HG02588 (cell line): ENCODE data around the gene PRTN3.
"Not testable (repeated sequence)": the region's sequence is repeated elsewhere in the genome, so short reads cannot be mapped to it uniquely, and the experiment has no call there.

Experiments used
- ATAC-seq: cut with Tn5 transposase; IDR thresholded peaks from one replicate; pipeline ENCODE4 v1.9.1; 2021; ENCODE audit warnings: mild to moderate bottlenecking, moderate library complexity; ENCODE audit not compliant: unreplicated experiment

The PRTN3 gene

DNA sequence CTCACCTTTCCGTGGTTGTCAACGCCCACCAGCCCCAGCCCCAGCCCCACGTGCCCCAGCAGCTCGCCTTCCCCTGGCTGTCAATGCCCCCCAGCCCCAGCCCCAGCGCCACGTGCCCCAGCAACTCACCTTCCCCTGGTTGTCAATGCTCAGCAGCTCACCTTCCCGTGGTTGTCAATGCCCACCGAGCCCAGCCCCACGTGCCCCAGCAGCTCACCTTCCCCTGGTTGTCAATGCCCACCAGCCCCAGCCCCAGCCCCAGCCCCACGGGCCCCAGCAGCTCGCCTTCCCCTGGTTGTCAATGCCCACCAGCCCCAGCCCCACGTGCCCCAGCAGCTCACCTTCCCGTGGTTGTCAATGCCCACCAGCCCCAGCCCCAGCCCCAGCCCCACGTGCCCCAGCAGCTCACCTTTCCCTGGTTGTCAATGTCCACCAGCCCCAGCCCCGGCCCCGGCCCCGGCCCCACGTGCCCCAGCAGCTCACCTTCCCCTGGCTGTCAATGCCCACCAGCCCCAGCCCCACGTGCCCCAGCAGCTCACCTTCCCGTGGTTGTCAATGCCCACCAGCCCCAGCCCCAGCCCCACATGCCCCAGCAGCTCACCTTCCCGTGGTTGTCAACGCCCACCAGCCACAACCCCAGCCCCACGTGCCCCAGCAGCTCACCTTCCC is 37.3 kb downstream of the PRTN3 start:
- ATAC-seq: not testable (repeated sequence)

DNA sequence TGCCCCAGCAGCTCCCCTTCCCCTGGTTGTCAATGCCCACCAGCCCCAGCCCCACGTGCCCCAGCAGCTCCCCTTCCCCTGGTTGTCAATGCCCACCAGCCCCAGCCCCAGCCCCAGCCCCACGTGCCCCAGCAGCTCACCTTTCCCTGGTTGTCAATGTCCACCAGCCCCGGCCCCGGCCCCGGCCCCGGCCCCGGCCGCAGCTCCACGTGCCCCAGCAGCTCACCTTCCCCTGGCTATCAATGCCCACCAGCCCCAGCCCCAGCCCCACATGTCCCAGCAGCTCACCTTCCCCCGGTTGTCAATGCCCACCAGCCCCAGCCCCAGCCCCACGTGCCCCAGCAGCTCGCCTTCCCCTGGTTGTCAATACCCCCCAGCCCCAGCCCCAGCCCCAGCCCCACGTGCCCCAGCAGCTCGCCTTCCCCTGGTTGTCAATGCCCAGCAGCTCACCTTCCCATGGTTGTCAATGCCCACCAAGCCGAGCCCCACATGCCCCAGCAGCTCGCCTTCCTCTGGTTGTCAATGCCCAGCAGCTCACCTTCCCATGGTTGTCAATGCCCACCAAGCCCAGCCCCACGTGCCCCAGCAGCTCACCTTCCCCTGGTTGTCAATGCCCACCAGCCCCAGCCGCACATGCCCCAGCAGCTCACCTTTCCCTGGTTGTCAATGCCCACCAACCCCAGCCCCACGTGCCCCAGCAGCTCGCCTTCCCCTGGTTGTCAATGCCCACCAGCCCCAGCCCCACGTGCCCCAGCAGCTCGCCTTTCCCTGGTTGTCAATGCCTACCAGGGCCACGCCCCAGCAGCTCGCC is 38.2 kb downstream of the PRTN3 start:
- ATAC-seq: not testable (repeated sequence)

DNA sequence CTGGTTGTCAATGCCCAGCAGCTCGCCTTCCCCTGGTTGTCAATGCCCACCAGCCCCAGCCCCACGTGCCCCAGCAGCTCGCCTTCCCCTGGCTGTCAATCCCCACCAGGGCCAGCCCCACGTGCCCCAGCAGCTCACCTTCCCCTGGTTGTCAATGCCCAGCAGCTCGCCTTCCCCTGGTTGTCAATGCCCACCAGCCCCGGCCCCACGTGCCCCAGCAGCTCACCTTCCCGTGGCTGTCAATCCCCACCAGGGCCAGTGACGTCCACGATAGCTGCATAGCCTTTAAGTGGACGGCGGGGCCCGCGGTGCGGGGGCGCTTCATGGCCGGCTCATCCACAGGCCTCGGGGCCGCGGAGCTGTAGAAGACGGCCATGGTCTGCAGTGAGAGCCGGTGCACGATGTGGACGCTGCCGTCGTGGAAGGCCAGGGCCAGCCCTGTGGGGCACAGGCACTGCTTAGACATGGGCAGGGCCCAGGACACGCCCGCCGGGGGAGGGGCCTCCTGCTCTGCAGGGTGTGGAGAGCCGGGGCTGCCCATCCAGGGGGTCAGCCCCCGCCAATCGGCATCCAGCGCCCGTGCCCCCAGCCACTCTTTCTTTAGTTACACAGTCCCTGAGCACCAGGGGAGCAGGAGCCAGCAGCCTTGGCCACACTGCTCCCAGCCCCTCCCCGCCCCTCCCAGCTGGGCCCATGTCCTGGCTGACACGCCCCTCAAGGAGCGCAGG is 39.1 kb downstream of the PRTN3 start:
- no peak for ATAC-seq

DNA sequence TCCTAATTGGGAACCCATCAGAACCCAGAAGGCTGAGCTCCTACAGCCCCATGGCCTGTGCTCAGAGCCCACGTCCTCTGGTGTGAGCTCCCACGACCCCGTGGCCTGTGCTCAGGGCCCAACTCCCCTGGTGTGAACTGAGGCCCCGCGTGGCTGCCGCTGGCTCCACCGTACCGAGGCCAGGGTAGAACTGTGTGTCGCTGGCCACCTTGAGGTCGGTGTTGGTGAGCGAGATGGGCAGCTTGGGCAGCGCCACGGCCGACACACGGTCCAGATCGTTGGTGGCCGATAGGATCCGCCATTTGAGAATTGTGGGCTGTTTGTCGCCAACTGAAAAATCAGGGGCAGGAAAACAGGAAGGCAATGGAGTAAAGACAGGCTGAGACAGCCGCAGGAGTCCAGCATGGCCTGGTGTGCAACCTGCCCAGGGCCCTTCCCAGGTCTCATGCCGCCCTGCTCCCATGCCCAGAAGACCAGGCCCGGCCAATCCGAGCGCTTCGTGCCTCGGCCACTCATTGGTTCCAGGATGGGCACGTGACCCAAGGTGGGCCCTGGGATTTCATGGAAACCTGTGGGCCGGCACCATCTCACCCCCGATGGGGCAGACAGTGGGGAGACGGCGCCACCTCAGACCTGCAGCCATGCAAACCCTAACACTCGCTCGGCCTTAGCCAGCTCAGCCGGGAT is 40.7 kb downstream of the PRTN3 start:
- ATAC-seq: no peak

DNA sequence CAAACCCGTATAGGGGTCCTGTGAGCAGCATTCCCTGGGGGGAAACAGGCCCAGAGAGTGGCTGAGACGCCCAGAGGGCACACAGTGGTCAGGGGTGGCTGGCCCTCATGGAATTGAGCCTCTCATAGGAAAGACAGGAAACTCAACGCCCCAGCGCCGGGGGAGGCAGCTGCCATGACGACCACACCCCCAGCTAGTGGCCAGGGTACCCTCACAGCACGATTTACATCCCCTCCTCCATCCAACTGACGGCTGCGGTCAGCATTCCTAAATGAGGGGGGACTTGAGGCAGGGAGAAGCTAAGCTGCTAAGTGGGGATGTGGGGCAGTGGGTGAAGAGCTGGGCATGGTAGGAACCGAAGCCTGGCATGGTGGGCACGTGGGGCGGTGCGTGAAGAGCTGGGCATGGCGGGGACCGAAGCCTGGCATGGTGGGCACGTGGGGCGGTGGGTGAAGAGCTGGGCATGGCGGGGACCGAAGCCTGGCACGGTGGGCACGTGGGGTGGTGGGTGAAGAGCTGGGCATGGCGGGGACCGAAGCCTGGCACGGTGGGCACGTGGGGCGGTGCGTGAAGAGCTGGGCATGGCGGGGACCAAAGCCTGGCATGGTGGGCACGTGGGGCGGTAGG is 42.2 kb downstream of the PRTN3 start:
- ATAC-seq: no peak

DNA sequence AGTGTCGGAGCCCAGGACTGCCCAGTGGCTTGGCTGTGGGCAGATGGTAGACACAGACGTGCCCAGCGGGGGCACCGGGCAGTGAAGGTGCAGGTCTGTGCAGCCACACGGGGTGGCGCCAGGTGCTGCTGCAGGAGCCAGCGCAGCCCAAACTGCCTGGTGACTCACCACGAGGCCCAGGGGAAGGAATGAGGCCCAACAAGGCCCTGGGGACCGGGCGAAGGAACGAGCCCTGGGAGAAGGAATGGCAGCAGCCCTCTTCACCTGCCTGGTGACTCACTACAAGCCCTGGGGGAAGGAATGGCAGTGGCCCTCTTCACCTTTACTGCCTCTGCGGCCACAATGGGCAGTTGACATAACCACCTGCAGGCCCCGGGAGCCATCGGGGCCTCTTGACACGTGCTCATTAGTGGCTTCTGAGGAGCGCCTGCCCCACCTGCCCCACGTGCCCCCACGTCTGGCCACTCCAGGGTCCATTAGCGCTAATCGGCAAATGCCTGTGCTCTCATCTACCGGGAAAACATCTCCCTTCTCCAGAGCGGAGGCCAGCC is 42.9 kb downstream of the PRTN3 start:
- ATAC-seq: no peak

DNA sequence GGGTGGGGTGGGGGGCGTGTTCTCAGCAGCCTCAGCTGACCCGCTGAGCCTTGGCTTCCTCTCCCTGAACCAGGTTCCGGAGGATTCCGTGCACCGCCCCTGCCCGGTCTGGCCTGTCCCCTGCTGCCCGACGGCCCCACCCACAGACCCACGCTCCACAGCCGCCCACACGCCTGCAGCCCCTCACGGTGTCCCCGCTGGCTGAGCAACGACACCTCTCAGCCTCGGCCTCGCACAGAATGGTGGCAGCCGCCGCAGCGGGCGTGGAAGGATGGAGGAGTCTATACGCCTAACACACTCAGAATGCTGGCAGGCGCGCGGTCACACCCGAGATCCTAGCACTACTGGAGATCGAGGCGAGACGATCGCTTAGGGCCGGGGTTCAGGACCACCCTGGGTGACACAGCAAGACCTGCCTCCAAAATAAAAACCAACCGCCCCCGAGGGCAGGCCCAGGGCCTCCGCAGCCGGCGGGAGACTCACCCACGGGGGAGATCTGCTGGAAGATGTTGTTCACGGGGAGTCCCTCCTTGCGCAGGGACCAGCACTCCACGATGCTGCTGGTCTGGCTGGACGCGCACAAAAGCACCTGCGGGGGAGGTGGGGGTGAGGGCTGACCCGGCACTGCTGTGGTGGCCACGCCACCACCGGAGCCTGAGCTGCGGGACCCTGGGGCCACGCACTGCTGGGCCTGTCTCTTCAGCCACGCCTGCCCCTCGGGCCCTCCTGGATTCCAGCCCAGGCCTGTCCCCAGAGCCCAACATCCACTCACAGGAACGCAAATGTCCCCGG is 43.8 kb downstream of the PRTN3 start:
- ATAC-seq: no peak

DNA sequence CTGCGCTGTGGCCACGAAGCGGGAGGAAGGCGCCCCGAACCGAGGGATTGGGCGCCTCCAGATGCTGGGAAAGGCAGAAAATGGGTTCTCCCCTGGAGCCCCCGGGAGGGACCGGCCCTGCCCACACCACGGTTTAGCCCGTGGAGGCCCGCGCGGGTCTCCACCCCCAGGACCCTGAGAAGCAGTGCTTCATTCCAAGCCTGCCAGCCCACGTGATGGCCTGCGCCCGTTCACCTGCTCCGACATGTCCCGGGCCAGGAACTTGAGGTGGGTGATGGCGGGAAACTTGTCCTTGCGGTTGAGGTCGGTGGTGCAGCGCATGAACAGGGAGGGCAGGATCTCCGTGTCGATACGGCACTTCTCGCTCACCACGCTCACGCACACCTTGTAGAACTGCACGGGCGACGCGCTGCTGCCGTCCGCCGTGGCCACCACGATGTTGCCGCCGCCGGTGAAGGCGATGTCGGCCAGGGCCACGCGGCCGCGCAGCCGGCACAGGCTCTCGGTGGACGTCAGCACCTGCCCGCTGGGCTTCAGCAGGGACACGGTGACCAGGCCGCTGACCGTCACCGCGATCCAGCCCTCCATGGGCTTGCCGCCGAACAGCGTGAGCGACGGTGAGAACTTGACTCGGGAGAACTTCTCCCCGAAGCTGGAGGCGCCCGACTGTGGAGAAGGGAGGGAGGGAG is 44.9 kb downstream of the PRTN3 start:
- ATAC-seq: no peak

DNA sequence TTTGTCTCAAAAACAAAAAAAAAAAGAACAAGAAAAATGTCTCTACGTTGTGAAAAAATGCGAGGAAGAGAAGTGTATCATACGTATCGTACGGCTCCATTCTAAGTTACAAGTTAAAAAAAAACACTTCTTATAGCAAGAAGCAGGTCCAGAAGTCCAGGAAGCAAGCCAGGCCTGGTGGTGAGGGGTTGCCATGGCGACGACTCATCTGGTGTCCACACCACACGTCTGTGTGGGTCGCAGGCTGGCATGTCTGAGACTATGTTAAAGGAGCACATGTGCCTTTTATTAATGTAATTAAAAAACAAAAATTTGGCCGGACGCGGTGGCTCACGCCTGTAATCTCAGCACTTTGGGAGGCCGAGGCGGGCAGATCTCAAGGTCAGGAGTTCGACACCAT is 46.3 kb downstream of the PRTN3 start:
- no peak for ATAC-seq

DNA sequence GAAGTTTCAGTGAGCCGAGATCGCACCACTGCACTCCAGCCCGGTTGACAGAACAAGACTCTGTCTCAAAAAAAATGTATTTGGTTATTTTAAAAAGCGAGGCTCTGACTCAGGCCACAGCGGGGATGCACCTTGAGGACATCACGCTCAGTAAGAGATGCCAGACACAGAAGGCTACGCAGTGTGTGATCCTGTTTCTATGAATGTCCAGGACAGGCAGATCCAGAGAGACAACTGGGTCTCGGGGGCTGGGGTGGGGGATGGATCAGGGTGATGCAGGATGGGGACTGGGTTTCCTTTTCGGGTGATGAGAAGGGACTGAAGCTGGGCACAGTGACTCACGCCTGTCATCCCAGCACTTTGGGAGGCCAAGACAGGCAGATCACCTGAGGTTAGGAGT is 46.8 kb downstream of the PRTN3 start:
- no peak for ATAC-seq

DNA sequence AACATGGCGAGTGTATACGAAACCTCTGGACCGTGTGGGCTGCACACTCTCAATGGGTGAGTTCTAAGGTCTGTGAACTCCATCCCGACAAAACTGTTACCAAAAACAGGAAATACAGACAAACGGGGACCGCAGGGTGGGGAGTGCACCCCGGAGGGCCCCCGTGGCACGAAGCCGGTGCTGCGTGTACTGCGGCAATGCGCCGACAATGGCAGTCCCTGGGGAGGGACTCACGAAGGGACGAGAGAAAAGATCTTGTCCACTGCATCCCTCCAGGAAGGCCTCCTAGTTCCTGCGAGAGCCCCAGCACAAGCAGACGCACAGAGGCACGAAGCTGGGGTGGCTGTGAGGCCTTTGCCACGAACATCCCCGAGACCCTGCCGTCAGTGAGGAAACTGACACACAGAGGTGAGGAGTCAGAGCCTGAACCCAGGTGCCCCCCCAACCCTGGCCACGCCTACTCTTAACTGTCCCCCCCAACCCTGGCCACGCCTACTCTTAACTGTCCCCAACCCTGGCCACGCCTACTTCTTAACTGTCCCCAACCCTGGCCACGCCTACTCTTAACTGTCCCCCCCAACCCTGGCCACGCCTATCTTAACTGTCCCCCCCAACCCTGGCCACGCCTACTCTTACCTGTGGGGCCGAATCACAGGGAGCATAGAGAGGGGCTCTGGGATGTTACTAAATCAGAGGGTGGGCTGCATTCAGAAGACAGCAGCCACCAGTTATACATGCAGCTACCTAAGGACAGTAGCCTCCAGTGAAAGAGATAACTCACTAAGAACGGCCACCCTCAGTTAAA is 48.0 kb downstream of the PRTN3 start:
- no peak for ATAC-seq

DNA sequence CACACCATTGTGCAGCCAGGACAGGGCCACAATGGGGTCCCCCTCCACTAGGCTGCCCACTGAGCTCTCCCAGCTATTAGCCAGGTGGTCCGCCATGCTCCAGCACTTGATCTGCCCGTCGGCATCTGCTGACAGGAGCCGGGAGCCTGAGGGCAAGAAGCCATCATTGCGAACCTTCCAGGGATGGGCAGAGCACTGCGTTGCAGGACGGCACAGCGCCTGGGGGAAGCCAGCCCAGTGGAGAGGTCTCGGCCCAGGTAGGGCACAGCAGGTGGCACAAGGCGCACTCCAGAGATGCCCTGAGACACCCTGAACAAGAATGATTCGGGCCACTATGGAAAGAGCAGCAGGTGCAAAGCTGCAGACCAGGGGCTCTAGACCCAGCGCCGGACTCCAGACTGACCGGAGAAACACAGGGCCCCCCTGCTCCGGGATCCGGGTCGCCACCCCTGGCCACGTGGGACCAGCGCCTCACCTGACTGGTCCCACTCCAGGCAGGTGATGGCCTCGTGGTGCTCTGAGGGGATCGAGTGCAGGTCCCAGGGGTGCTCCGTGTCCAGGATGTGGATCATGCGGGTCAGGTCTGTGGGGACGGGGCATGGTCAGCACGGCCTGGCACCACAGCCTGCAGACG is 49.0 kb downstream of the PRTN3 start:
- no peak for ATAC-seq

DNA sequence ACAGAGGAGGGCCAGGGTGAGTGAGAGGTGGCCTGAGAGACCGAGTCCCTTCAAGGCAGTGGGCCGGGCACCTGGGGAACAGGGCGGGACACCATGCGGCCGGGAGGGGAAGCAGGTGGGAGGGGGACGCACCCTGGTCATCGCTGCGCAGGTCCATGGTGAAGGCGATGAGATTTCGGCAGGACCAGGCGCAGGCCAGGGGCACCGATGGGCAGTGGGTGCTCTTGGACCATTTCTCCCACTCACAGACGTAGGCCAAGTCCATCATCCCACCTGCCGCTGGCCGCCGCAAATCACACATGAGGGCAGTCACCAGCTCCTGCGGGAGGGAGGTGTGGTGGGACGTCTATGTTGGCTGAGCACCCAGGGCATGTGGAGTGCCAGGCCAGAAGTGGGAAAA is 50.0 kb downstream of the PRTN3 start:
- no peak for ATAC-seq

DNA sequence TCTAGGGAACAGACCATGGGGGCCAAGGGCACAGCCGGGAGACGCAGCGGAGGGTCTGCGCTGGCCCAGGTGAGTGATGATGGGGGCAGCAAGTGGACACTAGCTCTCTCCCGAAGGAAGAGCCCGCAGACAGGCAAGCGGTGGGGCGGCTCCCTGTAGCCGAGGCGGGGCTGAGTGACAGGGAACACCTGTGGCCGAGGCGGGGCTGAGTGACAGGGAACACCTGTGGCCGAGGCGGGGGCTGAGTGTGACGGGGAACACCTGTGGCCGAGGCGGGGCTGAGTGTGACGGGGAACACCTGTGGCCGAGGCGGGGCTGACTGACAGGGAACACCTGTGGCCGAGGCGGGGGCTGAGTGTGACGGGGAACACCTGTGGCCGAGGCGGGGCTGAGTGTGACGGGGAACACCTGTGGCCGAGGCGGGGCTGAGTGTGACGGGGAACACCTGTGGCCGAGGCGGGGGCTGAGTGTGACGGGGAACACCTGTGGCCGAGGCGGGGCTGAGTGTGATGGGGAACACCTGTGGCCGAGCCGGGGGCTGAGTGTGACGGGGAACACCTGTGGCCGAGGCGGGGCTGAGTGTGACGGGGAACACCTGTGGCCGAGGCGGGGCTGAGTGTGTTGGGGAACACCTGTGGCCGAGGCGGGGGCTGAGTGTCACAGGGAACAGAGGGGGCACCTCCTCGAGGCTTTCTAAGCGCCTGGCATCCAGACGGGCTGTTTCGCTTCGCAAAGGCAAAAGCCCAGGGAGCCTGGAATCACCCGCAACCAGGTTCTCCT is 50.8 kb downstream of the PRTN3 start:
- ATAC-seq: not testable (repeated sequence)

DNA sequence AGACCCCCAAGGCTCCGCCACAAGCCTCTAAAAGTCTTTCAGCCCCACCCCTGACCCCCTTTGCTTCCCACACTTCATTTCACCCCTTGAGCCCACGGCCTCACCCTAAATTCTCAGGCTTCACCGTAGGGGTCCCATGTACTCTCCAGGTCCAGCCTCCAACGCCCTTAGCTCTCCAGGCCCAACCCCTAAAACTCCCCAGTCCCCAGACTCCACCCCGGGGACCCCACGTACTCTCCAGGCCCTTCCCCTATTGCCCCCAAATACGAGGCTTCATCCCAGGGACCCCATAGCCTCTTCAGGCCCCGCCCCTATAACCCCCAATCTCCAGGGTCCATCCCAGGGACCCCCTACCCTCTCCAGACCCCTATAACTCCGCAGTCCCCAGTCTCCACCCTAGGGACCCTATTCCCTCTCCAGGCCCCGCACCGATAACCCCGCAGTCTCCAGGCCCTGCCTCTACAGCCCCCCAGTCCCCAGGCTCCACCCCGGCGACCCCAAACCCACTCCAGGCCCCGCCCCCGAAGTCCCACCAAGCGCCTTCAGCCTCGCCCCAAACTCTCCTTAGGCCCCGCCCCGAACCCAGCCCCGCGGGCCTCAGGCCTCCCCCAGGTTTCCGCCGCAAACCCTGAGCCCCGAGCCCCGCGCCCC is 51.6 kb downstream of the PRTN3 start:
- no peak for ATAC-seq

DNA sequence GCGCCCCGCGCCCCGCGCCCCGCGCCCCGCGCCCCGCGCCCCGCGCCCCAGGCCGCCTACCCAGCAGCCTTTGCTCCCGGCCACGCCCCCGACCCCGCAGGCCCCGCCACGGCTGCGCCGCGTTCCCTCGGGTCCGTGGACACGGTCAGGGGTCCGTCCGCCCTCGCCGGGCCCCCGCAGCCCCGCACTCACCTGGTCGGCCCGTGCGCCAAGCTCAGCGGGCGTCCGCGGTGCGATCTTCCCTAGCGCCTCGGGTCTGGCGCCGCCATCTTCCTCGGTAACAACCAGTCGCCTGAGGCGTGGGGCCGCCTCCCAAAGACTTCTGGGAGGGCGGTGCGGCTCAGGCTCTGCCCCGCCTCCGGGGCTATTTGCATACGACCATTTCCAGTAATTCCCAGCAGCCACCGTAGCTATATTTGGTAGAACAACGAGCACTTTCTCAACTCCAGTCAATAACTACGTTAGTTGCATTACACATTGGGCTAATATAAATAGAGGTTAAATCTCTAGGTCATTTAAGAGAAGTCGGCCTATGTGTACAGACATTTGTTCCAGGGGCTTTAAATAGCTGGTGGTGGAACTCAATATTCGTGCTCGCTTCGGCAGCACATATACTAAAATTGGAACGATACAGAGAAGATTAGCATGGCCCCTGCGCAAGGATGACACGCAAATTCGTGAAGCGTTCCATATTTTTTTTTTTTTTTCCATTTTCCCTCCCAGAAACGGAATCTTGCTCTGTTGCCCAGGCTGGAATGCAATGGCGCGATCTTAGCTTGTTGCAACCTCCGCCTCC is 52.3 kb downstream of the PRTN3 start, which contains the start of the genes MED16 and RNU6-9:
MED16 (minus strand) TSS at position 294 of the 796 bp plus-strand sequence. CDS start 2,056 bp downstream, outside the sequence.
RNU6-9 (plus strand) TSS at position 591 of the 796 bp plus-strand sequence.
- ATAC-seq: peak; percentile 71
